Body of pancreas (tissue), 4 donors: Measurements from ENCODE around the gene PDZK1IP1. TPM values are rescaled to one million over a fixed set of nuclear protein-coding genes. Genes with fewer than 3 reads are reported as not detected.

Source experiments
- ATAC-seq: fragments of 150-250 bp; one replicate; pipeline ENCODE4 v1.9.1; 2016
- DNase-seq, 4 donors: peaks; one replicate each; pipeline ENCODE4 v3.0.0-alpha.2; 2019
- H3K27ac ChIP-seq, 4 donors: fragments of 200-600 bp; sonication (generic); 1 replicate in 3 of 4; 2 replicates in 1 of 4; pipeline versions ENCODE4 v1.5.1 to v1.6.1; 2016 to 2019; ENCODE audit warnings: mild to moderate bottlenecking in 1 of 4, mixed read lengths in 1 of 4, moderate library complexity in 1 of 4
- H3K27me3 ChIP-seq, 2 donors: fragments of 200-600 bp; sonication (generic); one replicate each; pipeline ENCODE4 v1.6.0; 2016; ENCODE audit warnings: mild to moderate bottlenecking in 1 of 2
- H3K36me3 ChIP-seq, 2 donors: fragments of 200-600 bp; sonication (generic); replicated peaks in 1 of 2; 2 replicates each; pipeline ENCODE4 v1.5.1; 2016; ENCODE audit warnings: low read depth in 2 of 2; ENCODE audit not compliant: insufficient read depth in 1 of 2
- H3K4me1 ChIP-seq: fragments of 200-600 bp; sonication (generic); one replicate; pipeline ENCODE4 v1.6.0; 2016
- H3K4me3 ChIP-seq, 2 donors: fragments of 200-600 bp; sonication (generic); 1 replicate in 1 of 2; 2 replicates in 1 of 2; pipeline ENCODE4 v1.5.1; 2016 to 2019
- H3K9me3 ChIP-seq, 3 donors: fragments of 200-600 bp; sonication (generic); 1 replicate in 2 of 3; 2 replicates in 1 of 3; pipeline ENCODE4 v1.5.1; 2016
- CTCF ChIP-seq, 7 experiments: fragments of 450-650 bp in 4 of 7; fragments of 200-600 bp in 3 of 7; sonication (generic) in 3 of 7; IDR thresholded peaks; one replicate each; pipeline ENCODE4 v1.5.1; 2016 to 2019; ENCODE audit warnings: antibody characterized with exemption in 7 of 7
- POLR2A ChIP-seq, 3 donors: fragments of 450-650 bp; IDR thresholded peaks; one replicate each; pipeline ENCODE4 v1.6.1; 2016; ENCODE audit warnings: antibody characterized with exemption in 3 of 3, mild to moderate bottlenecking in 2 of 3
- WGBS, 2 donors: methylation state at CpG; one replicate each; pipeline ENCODE4 v1.1.5; 2017; 5-methylcytosine and 5-hydroxymethylcytosine counted together
- intact Hi-C: fragments of 100-400 bp; cut with DNase I; formaldehyde crosslinking; loops from one replicate; pipeline ENCODE4 v1.15.1; 2023
- total RNA-seq, 2 donors: library from RNA; depleted of rRNA; stranded (reverse); fragments of >200 nt; gene quantifications; one replicate each; pipeline ENCODE4 v1.1.0, GENCODE V29; 2016

PDZK1IP1 gene
- total RNA-seq, 2 donors from 2014 or later, result 54.2 to 56.4 TPM

DNA sequence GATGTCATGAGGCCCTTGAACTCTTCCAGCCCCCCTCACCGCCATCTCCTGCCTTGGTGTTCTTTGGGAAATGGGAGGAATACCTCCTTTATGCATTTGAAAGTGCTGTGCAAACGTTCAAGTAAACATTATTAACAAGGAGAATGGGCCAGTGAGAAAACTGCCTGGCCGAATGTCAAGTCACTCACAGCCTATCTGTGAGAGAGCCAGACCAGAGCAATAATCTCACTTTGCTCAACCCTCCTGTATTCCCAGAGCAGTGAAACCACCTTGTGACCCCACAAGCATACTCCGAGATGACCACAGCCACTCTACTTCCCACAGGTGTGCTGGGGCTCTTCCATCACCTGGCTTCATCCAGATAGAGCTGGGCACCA is 37.0 kb upstream of the PDZK1IP1 start:
- no peak for DNase-seq
- Histone ChIP-seq H3K27ac (no peak overlapping the region), H3K27me3 (peaks cover 9 to 44% of the 10 kb centered on the region in 2 donors), H3K9me3 (no peaks in the 10 kb centered on the region), H3K36me3 (no peaks in the 10 kb centered on the region), H3K4me3 (no peak overlapping the region), H3K4me1 (peaks cover 34% of the 10 kb centered on the region)
- WGBS, 2 donors, result 56 to 68% methylated on average over 3 to 4 of the region's 4 CpGs
- intact Hi-C loops, result no loop called here
- TF ChIP-seq POLR2A (IDR thresholded peaks at IDR 0.05) (no peak), CTCF (IDR thresholded peaks at IDR 0.05) (no peak)
- ATAC-seq, result no peak

DNA sequence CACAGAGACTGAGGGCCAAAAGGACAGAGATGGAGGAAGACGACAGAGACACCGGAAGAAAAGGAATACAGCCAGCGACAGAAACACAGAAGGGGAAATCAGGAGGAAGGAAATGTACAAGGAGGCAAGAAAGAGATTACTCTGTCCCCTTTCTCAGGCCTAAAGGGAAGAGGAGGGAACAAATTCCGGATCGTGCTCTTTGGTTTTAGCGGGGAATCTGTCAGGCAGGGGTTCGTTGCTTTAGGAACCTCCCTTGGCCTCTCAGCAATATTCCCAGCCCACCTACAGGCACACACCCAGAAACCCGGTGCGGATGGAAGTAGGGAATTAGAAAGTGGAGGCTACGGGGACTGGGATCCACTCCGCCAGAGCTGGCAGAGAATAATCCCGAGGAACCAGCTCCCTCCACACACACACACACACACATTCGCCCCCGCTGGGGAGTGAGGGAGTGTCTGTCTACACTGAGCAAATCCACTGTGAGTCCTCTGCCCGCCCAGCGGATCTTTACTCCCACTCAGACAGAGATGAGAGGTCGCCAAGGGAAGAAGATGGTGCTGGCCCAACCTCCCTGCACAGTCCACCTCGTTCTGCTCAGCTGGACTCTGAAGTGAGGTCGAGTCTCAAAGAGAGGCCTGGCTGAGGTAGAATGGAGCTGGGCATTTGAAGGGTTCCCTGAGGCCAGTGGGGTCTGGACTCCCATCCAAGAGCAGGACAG is 36.4 kb upstream of the PDZK1IP1 start:
- WGBS, 2 donors, result 30 to 36% methylated on average over 16 to 18 of the region's 19 CpGs
- H3K27me3 ChIP-seq, result peaks cover 9 to 39% of the 10 kb centered on the region in 2 donors
- no peak overlapping the region for H3K4me3 ChIP-seq
- H3K9me3 ChIP-seq, result no peaks in the 10 kb centered on the region
- ATAC-seq, result no peak
- TF ChIP-seq POLR2A (IDR thresholded peaks at IDR 0.05) (no peak), CTCF (IDR thresholded peaks at IDR 0.05) (no peak)
- intact Hi-C loops, result no loop called here
- no peak overlapping the region for H3K27ac ChIP-seq
- no peaks in the 10 kb centered on the region for H3K36me3 ChIP-seq
- DNase-seq, result no peak
- H3K4me1 ChIP-seq, result peaks cover 28% of the 10 kb centered on the region

GRCh38 chr1:47225430-47226100 is 35.7 kb upstream of the PDZK1IP1 start:
- no peak overlapping the region for H3K4me3 ChIP-seq
- H3K27ac ChIP-seq, result no peak overlapping the region
- no peaks in the 10 kb centered on the region for H3K9me3 ChIP-seq
- intact Hi-C loops, result no loop called here
- H3K4me1 ChIP-seq, result peaks cover 21% of the 10 kb centered on the region
- H3K27me3 ChIP-seq, result peaks cover 9 to 32% of the 10 kb centered on the region in 2 donors
- no peaks in the 10 kb centered on the region for H3K36me3 ChIP-seq
- DNase-seq (no peak), ATAC-seq (peak; percentile 40)
- TF ChIP-seq CTCF (IDR thresholded peaks at IDR 0.05), result no peak
- no peak for TF ChIP-seq POLR2A (IDR thresholded peaks at IDR 0.05)
- WGBS, 2 donors, result 1 to 11% methylated on average over 11 to 78 of the region's 79 CpGs

DNA sequence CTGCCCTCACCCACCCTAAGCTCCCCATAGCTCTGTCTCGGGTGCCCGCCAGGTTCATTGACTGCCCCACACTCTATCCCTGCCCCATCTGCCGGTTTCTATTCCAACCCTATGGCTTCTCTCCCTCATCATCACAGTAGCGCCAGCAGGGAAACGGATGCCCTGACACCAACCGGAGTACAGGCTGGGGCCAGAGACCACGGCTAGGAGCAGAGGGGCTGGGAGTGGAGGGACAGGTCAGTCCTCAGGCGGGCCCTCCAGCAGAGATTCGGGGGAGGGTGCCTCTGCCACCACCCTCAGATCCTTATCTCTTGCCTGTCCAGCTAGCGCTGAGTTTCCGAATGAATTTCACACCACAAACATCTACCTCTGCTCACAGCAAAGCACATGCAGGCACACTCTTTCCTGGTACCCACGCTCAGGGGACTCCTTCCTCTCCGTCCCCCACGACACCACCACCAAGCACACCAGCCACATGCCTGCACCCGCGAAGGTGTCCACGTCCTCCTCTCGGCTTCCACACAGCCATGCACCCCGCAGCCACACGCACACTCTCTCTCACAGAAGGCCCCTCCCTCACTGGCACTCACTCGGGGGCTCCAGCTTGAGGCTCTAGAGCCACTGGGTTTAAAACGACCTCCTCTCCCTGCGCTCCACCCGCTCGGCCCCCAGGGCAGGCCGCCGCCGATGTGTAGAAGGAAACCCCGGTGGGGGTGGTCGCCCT is 35.0 kb upstream of the PDZK1IP1 start:
- Histone ChIP-seq H3K4me1 (peaks cover 20% of the 10 kb centered on the region), H3K4me3 (no peak overlapping the region), H3K27ac (no peak overlapping the region), H3K9me3 (no peaks in the 10 kb centered on the region), H3K36me3 (no peaks in the 10 kb centered on the region), H3K27me3 (peaks cover 9 to 25% of the 10 kb centered on the region in 2 donors)
- ATAC-seq (no peak), DNase-seq (no peak)
- intact Hi-C loops, result no loop called here
- TF ChIP-seq POLR2A (IDR thresholded peaks at IDR 0.05), result no peak
- no peak for TF ChIP-seq CTCF (IDR thresholded peaks at IDR 0.05)
- 5 to 12% methylated on average over 13 to 29 of the region's 30 CpGs for WGBS, 2 donors
